Thoracic aorta (tissue), 2 donors: ENCODE data around the gene ITPRIPL2. TPM values are rescaled to one million over a fixed set of nuclear protein-coding genes. Genes with fewer than 3 reads are reported as not detected.
A peak's percentile ranks its signal among the peaks of the same experiment; 100 is the strongest.

Source experiments
- ATAC-seq: fragments of 150-250 bp; one replicate; pipeline ENCODE4 v1.8.0; 2017; ENCODE audit warnings: low read depth; ENCODE audit not compliant: insufficient number of reproducible peaks, low FRiP score
- DNase-seq: peaks from one replicate; pipeline ENCODE4 v3.0.0-alpha.2; 2020; ENCODE audit warnings: low spot score
- H3K27ac ChIP-seq, 2 donors: fragments of 200-600 bp; sonication (generic); 1 replicate in 1 of 2; 2 replicates in 1 of 2; pipeline ENCODE4 v1.5.1; 2016; ENCODE audit warnings: mild to moderate bottlenecking in 2 of 2, moderate library complexity in 2 of 2
- H3K27me3 ChIP-seq: fragments of 200-600 bp; sonication (generic); replicated peaks from 2 replicates; pipeline ENCODE4 v1.6.0; 2016; ENCODE audit warnings: mild to moderate bottlenecking; ENCODE audit not compliant: insufficient read depth
- H3K36me3 ChIP-seq: fragments of 200-600 bp; sonication (generic); one replicate; pipeline ENCODE4 v1.5.1; 2016
- H3K4me1 ChIP-seq, 2 donors: fragments of 200-600 bp; sonication (generic); 1 replicate in 1 of 2; 2 replicates in 1 of 2; pipeline versions ENCODE4 v1.5.1 to v1.6.0; 2016; ENCODE audit warnings: low read depth in 2 of 2, mild to moderate bottlenecking in 1 of 2; ENCODE audit not compliant: control insufficient read depth in 1 of 2
- H3K4me3 ChIP-seq: fragments of 200-600 bp; sonication (generic); 2 replicates; pipeline ENCODE4 v1.5.1; 2016; ENCODE audit warnings: mild to moderate bottlenecking
- H3K9me3 ChIP-seq: fragments of 200-600 bp; sonication (generic); 2 replicates; pipeline ENCODE4 v1.5.1; 2016
- total RNA-seq, 2 donors: library from RNA; depleted of rRNA; stranded (reverse); fragments of >200 nt; gene quantifications; one replicate each; pipeline versions ENCODE4 v1.1.0 to v1.2.3, GENCODE V29; 2016
- TF ChIP-seq, protein P1 (sequence below): fragments of 200-600 bp; sonication (generic); IDR thresholded peaks from one replicate; pipeline ENCODE4 v1.5.1; 2019; ENCODE audit warnings: antibody characterized with exemption

ITPRIPL2 gene
- total RNA-seq, 2 donors from 2014 or later = 113 to 118 TPM

DNA sequence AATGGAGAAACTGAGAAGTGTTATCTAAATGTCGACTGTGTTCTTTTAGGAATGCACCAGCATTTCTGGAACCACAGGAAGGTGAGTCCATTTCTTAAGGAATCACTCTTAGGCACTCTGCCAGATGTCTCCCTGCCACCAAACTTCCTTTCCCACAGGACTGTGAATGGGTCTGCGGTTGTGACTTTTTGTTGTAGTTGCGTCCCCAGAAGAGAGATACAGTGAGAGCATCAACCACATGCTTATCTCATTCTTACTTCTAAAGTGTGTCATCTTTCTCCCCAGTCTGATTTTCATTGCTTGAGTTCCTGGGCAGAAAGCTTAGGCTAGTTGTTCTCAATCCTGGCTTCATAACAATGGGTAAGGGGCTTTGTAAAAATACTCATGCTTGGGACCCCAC is 13.4 kb downstream of the ITPRIPL2 start:
- Histone ChIP-seq H3K9me3 (no peaks in the 10 kb centered on the region), H3K4me1 (peaks cover 7 to 11% of the 10 kb centered on the region in 2 donors), H3K36me3 (no peaks in the 10 kb centered on the region), H3K4me3 (no peak overlapping the region), H3K27ac (no peak overlapping the region), H3K27me3 (no peaks in the 10 kb centered on the region)
- ATAC-seq (no peak), DNase-seq (no peak)
- TF ChIP-seq, protein P1, sequence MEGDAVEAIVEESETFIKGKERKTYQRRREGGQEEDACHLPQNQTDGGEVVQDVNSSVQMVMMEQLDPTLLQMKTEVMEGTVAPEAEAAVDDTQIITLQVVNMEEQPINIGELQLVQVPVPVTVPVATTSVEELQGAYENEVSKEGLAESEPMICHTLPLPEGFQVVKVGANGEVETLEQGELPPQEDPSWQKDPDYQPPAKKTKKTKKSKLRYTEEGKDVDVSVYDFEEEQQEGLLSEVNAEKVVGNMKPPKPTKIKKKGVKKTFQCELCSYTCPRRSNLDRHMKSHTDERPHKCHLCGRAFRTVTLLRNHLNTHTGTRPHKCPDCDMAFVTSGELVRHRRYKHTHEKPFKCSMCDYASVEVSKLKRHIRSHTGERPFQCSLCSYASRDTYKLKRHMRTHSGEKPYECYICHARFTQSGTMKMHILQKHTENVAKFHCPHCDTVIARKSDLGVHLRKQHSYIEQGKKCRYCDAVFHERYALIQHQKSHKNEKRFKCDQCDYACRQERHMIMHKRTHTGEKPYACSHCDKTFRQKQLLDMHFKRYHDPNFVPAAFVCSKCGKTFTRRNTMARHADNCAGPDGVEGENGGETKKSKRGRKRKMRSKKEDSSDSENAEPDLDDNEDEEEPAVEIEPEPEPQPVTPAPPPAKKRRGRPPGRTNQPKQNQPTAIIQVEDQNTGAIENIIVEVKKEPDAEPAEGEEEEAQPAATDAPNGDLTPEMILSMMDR = no peak

DNA sequence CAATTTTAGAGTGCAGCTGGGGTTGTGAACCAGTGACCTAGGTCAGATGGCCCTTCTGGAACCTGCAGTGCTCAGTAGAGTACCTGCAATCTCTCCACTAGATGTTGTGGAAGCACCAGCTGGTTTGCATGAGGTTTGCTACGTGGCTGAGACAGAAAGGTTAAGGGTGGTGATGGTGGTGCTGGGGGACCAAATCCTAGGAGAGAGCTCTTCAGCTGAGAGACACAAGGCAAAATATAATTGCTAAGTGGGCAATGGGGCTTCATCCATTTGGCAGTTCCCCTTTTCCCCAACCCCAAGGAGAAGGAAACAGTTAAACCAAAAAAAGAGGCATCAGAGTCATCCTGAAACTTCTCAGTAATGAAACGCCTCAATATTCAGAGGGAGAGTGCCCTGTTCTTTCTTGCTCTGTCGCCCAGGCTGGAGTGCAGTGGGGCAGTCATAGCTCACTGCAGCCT is 13.9 kb downstream of the ITPRIPL2 start:
- H3K4me1 ChIP-seq = peaks cover 7 to 11% of the 10 kb centered on the region in 2 donors
- no peak for ATAC-seq
- no peaks in the 10 kb centered on the region for H3K36me3 ChIP-seq
- TF ChIP-seq, protein P1 = no peak
- no peaks in the 10 kb centered on the region for H3K27me3 ChIP-seq
- no peak overlapping the region for H3K4me3 ChIP-seq
- no peak overlapping the region for H3K27ac ChIP-seq
- no peaks in the 10 kb centered on the region for H3K9me3 ChIP-seq
- no peak for DNase-seq

DNA sequence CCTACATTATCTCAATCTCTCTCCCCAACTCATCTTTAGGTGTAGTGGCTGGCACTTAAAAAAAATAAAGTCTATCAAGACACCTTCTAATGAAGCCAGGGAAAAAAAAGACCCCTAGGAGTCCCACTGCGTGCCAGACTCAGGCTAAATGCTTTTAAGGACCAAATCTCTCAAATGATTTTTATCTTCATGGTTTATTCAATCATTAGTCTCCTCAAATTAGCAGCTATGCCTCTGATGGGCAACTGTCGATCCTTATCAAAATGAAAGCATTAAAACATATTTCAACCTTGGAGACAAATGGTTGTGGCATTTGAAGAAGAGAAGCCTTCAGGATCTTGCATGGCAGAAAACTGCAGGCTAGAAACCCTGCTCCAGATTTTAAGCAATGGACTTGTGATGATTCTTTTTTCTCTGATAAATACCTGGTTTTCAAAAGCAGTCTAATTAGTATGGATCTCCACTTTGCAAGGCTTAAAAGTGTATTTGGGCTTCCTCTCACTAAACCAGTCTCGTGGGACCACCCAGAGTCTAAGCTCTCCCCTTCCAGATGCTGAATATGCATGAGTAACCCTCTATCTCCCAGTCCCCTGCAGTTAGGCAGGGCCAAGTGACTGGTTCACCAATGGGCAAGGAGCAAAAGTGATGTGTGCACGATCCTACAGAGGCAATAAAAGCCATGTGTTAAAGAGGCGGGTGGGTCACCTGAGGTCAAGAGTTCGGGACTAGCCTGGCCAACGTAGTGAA is 14.9 kb downstream of the ITPRIPL2 start:
- Histone ChIP-seq H3K27ac (no peak overlapping the region), H3K9me3 (no peaks in the 10 kb centered on the region), H3K4me1 (peaks cover 7 to 11% of the 10 kb centered on the region in 2 donors), H3K4me3 (no peak overlapping the region), H3K27me3 (no peaks in the 10 kb centered on the region), H3K36me3 (no peaks in the 10 kb centered on the region)
- TF ChIP-seq, protein P1 = no peak
- no peak for DNase-seq
- ATAC-seq = no peak

DNA sequence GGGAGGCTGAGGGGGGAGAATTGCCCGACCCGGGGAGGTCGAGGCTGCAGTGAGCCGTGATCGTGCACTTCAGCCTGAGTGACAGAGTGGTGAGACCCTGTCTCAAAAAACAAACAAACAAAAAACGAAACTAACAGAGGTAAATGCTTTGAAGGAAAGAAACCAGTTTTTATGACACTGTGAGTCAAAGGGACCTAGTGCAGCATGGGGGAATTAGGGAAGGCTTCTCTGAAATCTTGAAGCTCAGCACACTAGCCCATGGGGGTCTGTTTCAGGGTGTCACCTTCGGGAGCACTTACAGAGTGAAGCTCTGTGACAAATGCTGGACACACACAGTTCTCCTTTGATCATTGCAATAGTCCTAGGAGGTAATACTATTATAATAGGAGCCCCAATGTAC is 16.6 kb downstream of the ITPRIPL2 start:
- Histone ChIP-seq H3K4me1 (peaks cover 7 to 11% of the 10 kb centered on the region in 2 donors), H3K4me3 (no peak overlapping the region), H3K27ac (peak overlapping the region in 1 of 2 donors; percentile 58), H3K9me3 (no peaks in the 10 kb centered on the region), H3K36me3 (no peaks in the 10 kb centered on the region), H3K27me3 (no peaks in the 10 kb centered on the region)
- TF ChIP-seq, protein P1 = no peak
- no peak for ATAC-seq
- no peak for DNase-seq

DNA sequence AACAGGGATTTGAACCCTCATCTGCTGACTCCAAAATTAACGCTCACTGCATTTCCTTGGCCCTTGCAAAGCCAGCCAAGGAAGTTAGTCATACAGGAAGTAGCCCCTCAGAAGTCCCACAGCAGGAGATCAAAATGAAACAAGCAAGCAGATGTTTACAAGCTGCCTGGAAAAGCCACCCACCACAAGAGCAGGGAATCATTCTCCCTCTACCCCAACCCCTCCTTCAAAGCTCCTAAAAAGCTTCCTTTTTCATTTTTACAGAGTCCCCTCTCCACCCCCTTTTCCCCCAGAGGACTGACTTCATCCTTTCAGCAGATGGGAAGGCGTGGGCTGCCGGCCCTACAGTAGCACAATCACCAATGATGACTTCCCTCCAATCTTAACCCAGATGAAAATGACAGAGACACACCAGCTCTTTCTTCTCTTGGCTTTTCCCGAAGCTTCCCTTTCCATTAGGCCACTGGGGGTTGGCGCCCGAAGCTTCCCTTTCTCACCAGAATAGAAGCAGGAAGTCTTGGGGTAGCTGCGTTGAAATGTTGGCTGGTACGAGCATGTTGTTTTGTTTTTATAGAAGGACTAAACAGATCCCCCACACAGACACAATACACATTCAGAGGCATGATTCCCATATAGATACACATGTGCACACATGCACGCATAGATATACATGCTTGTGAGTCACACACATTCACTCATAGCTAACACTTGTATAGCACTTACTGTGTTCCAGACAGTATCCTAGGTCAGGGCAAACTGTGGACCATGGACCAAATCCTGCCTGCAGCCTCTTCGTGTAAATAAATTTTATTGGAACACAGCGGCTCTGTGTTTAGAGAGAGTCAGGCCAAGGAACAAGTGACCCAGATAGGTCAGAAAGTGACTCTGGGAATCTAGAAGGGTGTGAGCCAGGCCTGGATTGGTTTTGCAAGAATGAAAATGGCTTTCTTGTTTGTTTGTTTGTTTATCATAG is 17.4 kb downstream of the ITPRIPL2 start:
- peak overlapping the region in 1 of 2 donors; percentile 58 for H3K27ac ChIP-seq
- peak overlapping the region; percentile 42 for H3K4me3 ChIP-seq
- ATAC-seq (peak; percentile 12), DNase-seq (no peak)
- no peaks in the 10 kb centered on the region for H3K9me3 ChIP-seq
- peaks cover 7 to 12% of the 10 kb centered on the region in 2 donors for H3K4me1 ChIP-seq
- no peaks in the 10 kb centered on the region for H3K27me3 ChIP-seq
- H3K36me3 ChIP-seq = no peaks in the 10 kb centered on the region
- TF ChIP-seq, protein P1 = no peak
